NCI-H2227 (cell line): ENCODE data around the gene PKD1L1.
"Not testable (repeated sequence)": the region's sequence is repeated elsewhere in the genome, so short reads cannot be mapped to it uniquely, and the experiment has no call there.

Experiments used
- DNase-seq: peaks from one replicate; lab custom pipeline; 2025; ENCODE audit not compliant: unreplicated experiment; lab: John Stamatoyannopoulos, UW

Gene PKD1L1

DNA sequence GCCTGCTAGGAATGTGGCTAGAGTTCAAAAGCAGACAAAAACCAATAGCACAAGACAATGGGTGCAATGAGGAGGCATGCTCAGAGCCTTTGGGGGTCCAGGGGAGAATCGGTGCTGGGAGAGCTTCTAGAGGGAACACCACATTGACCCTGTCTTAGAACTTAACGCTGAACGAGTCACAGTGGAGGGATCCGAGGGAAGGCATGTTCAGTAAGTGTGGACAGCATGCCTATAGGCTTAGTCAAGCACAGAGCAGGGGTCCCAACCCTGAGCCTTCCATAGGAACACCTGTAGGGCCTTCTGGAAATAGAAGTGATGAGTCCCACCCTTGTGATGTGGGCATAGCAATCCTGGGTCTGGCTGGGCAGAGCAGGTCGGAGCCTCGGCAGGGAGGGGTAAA, 148.7 kb downstream of the PKD1L1 start:
- DNase-seq: no peak

DNA sequence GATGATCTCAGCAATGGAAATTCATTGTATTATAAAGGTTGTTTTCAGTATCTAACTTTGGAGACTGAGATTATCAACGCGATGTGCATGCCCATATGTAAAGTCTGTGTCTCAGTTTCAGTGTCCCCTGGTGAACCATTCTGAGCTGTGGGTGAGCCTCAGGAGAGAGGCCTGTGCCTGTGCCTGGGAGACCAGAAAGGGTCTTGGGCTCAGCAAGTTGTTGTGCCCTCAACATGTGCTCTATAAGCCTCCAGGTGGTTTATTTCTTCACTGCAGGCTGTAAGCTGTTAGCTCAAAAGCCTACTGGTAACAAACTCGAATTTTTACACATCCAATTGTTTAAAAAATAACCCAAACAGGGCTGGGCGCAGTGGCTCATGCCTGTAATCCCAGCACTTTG, 151.9 kb downstream of the PKD1L1 start:
- no peak for DNase-seq

DNA sequence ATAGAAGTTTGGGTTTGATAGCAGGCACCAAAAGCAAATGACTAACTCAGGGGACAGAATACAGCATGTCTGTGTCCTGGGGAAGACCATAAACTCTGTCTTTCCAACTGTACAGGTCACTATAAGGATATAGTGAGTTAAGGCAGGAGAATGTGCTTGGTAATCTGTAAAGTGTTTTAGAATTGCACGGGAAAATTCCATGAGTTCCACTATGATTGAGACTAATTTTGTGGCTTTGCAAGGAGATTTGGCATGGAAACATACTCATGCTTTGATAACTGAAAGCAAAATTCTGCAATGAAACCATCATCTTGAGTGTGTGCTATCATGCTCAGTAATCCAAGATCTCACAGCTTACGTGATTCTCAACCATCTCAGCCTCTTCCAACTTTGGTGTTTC, 152.6 kb downstream of the PKD1L1 start:
- no peak for DNase-seq

DNA sequence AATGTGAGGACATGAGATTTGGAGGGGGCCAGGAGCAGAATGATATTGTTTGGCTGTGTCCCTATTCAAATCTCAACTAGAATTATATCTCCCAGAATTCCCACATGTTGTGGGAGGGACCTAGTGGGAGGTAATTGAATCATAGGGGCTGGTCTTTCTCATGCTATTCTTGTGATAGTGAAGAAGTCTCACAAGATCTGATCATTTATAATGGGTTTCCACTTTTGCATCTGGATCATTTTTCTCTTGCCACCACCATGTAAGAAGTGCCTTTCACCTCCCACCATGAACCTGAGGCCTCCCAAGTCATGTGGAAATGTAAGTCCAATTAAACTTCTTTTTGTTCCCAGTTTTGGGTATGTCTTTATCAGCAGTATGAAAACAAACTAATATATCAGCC, 153.1 kb downstream of the PKD1L1 start:
- not testable (repeated sequence) for DNase-seq

DNA sequence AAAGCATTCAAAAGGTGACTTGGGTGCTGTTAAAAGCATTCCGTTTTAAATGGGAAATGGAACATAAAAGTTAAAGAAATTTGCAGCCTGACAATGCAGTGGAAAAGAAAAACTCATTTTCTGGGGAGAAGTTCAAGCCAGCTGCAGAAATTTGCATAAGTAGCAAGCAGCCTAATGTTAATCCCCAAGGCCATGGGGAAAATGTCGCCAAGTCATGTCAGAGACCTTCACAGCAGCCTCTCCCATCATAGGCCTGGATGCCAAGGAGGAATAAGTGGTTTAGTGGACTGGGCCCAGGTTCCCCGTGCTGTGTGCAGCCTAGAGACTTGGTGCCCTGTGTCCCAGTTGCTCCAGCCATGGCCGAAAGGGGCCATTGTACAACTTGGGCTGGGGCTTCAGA, 154.2 kb downstream of the PKD1L1 start:
- DNase-seq: no peak

DNA sequence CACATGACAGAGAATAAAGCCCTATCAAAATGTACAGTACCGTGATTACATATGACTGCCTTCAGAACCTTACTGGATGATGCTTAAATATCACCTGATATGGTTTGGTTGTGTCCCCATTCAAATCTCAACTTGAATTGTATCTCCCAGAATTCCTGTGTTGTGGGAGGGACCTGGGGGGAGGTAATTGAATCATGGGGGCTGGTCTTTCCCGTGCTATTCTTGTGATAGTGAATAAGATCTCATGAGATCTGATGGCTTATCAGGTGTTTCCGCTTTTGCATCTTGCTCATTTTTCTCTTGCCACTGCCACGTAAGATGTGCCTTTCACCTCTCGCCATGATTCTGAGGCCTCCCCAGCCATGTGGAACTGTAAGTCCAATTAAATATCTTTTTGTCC, 155.1 kb downstream of the PKD1L1 start:
- not testable (repeated sequence) for DNase-seq

DNA sequence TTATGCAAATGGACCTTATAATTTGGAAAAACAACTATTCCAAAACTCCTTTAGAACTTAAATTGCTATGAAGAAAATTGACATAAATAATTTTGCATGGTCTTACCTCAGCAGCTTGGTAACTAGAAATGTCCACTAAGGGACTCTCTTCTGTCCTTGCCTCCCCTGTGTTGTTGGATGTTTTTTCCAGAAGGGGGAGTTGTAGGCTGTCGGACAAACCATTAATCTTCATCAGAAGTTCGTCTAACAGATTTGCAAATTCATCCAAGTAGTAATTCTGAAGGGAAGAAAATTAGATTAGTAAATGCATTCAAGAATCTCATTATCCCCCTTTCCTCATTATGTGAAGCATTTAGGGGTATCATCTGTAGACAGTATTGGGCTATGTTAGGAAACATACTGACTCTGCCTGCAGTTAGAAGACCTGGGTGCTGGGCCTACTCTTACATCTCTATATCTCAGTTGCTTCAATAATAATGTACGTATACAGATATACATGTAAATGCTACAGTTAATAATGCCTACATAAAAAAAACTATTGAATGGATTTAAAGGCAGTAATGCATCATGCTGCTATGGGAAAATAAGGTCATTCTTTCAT, 155.6 kb downstream of the PKD1L1 start:
- DNase-seq: no peak

DNA sequence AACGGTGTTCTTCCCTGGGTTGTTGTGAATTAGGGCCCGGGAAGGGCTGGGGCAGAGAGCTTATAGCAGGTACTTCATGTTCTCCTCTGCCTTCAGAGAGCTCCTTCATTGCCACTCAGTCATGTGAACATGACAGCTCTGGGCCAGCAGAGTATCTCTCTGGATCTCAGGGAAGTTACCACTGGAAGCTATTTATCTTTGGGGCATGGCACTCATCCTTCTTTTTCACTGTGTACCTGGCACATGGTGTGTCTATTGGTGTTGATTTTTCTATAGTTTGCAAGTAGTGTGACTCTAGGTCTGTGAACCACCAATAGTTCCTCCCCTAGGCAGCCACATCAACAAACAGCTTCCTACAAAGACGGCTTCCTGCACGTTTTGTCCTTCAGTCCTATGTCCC, 156.6 kb downstream of the PKD1L1 start:
- DNase-seq: no peak

DNA sequence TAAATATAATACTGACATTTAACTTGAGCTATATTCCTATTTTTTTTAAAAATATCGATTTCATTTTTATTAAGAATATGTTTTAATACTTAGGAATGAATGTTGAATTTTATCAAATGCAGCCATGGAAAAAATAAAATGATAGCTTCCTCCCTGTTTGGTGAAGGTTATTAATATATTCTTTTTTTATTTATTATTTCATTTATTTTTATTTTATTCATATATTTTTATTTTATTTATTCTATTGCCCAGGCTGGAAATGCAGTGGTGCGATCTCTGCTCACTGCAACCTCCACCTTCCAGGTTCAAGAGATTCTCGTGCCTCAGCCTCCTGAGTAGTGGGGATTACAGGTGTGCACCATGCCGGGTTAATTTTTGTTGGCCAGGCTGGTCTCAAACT, 160.2 kb downstream of the PKD1L1 start:
- no peak for DNase-seq

DNA sequence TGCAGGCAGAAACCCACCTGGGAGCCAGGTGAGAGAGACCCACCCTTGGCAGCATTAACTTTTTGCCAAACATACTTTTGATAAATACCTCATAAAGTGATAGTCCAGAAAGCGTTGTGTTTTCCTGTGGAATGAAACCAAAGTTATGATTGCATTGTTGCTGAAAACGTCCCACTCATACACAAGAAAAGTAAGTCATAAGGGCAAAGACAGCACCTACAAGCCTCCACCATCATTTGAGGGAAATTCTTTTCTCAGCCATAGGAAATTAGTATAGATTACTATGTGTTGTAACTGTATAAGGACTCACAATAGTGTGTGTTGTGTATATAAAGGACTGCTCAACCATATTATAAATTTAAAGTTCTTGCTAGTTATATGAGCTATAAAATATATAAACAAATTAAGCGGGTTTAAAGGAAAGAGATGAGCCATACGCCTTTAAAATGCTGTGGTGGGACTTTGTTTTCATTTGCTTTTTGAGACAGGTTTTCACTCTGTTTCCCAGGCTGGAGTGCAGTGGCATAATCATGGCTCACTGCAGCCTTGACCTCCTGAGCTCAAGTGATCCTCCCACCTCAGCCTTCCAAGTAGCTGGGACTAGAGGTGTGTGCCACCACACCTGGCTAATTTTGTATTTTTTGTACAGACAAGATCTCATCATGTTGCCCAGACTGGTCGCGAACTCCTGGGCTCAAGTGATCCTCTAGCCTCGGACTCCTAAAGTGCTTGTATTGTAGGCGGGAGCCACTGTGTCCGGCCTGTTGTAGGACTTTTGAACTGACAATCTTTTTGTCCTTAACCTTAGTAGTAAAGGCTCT, 160.8 kb downstream of the PKD1L1 start:
- no peak for DNase-seq

DNA sequence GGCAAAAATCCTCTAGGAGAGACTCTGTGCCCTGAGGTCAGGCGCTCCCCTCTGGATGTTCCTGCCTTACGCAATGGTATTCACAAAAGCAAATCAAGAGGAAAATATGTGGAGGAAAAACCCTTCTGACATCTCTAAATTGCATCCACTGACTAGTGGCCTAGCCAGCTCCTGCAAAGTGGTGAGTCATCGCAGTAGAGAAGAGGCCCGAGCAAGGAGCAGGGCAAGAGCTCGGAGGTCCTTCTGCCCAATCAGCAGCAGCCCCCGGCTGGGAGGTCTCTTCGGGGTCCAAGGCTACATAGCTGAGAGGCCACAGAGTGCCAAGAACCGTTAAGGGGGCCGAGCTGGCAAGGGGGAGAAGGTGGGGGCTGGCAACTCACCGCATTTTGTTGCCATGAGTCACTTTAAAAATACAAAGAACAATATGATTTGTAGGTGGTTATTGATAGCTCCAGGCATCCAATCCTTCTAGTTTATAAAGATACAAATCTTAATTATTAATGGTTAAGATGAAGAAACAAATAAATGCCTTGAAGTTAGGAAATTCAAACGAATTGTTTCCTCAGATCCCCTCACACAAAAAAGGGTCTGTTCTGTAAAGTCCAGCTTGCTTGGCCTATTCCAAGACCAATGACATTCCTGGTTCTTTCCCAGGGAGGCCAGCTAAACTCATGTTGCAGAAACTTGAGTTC, 161.6 kb downstream of the PKD1L1 start:
- DNase-seq: no peak

DNA sequence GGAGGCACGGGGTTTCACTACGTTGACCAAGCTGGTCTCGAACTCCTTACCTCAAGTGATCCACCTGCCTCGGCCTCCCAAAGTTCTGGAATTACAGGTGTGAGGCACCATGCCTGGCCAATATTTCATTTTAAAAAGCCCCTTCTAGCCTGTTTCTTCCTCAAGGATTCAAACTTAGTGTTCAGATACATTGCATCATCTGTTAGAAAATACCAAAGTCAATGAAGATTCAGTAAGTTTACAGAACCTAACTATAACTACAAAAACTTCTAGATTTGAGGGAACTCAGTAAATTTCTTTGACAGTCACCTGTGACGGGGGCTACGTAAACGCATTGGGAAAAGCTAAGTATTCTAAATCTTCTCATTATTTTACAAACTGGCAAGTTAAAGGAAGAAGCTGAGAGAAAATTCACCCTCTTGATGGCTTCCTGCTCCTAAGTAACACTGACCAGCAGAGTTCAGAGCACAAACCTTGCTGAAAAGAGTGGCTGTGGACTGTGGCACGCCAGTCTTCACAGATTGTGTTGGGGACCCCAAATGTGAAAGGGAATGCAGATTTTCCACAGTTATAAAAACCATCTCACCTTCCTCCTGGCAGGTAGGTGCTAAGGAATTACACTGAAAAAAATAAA, 162.2 kb downstream of the PKD1L1 start:
- no peak for DNase-seq

DNA sequence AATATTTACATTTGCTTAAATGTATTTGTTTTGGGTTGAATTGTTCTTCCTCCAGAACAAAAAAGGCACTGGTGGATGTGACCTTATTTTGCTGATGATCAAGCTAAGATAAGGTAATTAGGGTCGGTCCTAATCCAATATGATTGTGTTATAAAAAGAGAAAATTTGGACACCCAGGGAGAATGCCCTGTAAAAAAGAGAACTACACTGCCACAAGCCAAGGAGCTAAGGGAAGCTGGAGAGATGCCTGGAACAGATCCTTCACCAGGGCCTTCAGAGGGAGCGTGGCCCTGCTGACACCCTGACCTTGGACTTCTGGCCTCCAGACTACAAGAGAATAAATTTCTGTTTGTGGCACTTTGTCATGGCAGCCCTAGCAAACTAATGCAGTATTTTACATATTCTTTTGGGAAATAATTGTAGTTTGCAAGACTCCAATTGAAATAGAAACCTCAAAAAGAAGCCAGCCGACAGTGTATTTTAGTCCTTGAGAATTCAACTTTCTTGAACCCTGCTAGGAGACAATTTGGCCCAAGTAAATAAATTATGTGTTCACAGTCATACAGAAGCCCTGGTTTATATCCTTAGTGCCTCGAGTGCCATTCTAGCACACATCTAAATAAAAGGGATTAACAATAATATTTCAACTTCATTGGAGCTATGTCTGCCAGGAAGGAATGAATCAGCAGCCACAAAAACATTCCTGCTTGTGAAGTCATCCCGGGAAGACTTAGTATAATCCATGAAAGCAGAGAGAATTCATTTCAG, 164.6 kb downstream of the PKD1L1 start:
- no peak for DNase-seq

DNA sequence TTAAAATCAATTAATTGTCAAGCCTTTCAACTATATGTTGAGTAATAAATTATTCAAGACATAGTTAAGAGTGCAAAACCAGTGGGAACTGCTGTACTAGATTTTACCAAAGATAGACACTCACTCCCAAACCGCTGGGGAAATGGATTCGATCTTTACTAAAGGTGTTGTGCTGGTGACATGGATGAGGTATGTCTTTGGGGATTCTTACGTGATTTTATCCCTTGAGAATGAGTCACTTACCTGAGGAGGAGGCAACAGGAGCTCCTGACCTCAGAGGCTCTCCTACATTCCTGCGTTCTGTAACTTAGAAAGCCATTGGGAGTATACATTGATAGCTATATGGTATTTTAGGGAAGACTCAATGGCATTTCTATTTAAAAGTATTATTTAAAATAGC, 165.5 kb downstream of the PKD1L1 start:
- DNase-seq: no peak

DNA sequence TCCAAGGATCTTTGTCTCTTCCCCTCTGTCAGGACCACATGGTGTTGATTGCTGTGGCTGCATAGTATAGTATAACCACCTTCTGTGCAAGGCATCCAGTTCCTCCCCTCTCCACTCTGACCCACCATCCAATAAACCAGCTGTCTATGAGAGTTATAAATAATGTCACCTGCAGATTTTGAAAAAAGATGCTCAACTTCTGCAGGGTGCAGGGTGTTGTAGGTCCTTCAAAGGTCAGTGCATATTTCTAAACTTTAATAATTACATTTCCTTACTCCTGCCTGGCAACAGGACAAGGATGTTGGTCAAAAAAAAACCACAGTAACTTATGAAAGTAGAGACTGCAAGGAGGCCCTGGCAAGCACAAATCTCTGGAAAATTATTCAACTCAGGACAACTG, 166.2 kb downstream of the PKD1L1 start:
- DNase-seq: no peak

DNA sequence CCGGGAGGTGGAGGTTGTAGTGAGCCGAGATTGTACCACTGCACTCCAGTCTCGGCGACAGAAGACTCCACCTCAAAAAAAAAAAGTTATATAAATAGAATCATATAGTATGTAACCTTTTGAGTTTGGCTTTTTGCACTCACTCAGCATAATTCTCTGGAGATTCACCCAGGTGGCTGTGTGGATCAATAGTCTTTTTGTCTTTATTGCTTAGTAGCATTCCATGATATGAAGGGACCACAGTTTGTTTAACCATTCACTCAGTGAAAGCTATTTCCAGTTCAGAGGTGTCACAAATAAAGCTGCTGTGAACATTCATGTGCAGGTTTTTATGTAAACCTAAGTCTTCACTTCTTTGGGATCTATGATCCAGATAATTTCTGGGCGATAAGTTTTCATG, 167.7 kb downstream of the PKD1L1 start:
- no peak for DNase-seq

DNA sequence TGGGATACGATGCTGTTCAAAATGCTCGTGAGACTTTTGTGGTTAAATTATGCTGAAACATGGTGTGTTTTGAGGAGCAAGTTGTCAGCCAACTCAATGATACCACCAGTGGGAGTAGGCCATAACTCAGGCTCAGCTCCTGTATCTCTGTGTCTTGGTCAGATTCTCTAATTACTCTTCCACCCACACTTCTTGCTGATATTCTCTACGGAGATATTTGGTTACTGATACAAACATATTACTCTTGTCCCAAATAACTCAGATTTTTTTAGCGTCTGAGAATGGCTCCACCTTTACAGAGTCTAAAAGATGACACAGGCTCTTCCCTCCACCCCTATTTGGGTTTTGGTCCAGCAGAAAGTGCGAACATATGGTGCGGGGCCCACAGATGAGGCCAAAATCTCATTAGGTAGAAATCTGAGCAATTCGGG, 168.9 kb downstream of the PKD1L1 start:
- no peak for DNase-seq

DNA sequence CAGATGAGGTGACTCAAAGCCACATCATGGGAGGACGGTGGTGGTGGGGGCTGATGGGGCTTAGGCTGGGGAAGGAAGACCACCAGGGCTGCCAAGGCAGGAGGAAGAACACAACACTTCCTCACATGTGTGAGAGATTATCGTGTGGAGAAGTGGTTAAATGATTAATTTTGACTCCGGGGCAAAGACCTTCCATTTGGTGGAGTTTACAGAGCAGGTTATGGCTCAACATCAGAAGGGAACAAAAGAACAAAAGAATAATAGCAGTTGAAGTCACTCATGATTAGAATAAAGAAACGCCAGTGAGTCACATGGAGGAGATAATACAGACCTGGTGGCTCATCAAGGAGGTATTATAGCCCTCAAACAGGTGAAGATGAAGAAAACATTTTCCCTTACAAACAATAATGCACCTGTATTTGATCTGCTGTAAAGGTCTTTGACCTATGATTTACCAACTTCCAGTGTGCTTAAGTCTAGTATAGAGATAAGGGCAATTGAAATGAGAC, 170.1 kb downstream of the PKD1L1 start:
- no peak for DNase-seq

DNA sequence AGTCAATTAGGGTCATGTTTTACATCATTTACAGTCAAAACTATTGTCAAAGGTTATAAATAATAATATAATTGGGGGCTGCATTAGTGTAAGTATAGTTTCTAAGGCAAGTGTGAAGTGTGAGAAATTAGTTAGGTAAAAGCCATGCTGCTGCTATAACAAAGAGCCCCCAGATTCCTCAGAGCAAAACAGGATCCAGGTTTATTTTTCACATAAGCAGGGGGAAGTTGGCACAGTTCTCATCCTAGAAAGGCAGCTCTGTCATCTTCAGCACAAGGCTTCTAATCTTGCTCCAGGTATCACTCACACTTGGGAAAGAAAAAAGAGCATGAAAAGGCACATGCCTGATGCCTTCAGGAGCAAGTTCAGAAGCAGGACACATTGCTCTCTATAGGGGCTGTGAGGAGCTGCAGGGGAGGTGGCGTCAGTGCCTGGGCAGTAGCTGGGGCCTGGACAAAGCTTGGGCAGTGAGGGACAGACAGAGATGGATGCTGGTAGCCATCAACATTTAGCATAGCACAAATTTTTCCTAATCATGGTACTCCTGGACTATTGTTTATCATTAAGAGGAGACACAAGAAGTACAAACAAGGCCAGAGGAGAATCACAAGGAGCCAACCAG, 170.6 kb downstream of the PKD1L1 start:
- no peak for DNase-seq

DNA sequence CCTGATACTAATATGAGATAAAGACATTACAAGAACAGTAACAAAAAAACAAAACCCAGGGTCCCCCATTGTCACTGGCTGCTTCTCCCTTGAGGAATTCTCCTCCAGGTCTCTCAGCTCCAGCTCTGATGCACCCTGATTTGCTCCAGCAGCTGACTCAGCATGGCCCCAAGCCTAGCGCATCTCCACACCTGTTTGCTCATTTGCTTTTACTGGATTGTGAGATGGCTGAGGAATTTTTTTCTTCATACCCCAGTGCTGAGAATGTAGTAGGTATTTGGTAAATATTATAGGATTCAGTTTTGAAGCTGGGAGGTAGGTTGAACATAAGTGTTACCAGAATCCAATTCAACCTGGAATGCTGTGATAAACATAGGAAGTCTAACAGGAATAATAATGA, 171.9 kb downstream of the PKD1L1 start:
- DNase-seq: no peak
